Measurements from ENCODE around the gene ADRA2C.

ADRA2C gene

DNA sequence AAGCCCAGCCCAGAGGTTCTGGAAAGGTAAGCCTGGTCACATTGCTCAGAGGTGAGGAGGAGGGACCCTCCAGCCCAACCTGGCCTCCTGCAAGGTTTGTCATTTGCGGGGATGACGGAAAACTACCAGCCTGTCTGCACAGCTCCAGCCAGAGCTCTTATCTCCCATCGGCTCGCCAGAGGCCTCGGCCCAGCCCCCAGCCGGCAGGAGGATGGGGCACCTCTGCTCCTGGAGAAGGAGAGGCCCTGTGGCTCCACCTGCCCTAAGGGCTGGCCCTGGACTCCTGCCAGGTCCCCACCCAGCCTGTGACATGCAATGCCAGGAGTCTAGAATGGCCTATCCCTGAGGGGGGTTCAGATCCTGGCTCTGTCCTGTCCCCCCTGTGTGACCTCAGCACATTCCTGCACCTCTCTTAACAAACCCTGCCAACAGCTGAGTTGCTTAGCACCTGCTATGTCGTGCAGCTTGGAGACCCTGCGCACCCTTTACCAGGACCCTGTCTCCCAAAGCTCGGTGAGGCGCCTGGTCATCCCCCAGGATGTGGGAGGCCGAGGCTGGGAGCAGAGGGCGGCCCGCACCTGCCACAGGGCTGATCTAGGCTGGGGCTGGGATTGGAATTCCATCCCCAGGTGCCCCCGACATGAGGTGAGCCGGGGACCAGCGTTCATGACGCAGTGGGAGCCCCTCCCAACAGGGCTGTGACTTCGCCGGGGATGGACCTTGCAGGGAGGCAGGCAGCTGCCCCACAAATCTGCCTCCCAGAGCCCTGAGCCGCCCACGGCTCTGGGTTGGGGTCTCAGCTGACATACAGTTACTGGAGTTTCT is 14.4 kb downstream of the ADRA2C start:
- DNase-seq = no peak

GRCh38 chr4:3781193-3781886 is 15.2 kb downstream of the ADRA2C start:
- DNase-seq = no peak

DNA sequence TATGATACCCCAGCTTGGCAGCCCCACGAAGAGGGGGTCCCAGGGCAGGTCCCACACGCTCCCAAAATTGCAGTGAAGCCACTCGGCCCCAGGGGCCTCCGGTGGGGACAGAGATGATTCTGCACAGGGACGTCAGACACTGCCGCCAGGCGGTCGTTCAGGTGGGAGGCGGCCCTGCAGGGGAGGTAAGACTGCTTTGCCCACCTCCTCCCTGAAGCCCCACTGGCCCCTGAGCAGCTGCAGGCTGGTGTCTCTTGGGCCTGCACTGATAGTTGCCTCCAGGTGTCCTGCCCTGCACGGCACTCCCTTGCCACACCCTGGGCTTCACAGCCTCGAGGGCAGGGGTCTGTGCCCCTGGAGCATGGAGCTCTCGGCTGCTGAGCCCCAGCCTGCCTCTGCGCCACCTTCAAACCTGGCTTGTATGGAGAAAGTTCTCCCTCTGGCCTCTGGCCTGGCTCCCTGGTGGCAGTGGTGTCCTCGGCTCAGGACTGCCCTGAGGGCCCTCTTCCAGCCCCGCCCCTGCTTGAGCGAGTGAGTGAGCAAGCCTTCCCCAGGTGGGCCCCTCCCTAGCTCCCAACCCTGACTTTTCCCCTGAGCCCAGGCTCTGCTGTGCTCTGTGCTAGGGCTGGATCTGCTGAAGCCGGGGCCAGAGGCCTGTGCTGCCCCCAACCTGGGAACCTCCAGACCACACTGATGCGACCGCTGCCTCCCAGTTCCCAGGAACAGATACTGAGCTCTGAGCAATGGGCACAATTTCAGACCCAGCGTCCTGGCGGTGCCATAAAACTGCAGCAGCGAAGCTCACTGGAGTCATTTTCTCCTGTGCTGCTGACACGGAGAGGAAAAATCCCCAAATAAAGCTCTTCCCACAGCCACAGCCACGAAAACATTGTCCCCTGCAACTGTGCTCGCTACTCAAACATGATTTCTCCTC is 16.1 kb downstream of the ADRA2C start:
- no peak for DNase-seq

DNA sequence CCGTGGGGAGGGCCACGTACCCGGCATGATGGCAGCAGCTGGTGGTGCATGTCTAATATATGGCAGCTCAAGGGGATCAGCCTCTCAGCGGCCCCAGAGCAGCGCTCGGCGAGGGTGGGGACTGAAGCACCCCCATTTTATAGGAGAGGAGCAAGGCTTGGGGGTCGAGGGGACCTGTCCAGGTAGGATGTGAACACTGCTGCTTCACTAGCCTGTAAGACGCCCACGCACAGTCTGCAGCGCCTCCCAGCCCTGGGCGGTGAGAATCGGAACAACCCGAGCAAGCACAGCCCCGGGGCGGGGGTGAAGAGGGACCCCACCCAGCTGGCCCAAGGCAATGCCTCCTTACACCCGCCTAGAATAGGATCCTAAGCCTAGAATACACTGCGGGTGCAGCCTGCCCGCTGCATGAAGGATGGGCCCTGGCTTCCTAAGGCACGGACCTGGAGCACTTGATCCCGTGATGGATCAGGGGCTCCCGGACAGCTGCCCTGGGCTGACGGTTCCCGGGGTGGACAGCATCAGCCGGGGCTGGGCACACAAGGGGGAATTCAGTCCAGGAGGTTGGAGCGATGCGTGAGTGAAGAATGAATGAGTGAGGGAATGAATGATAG is 17.6 kb downstream of the ADRA2C start:
- no peak for DNase-seq

DNA sequence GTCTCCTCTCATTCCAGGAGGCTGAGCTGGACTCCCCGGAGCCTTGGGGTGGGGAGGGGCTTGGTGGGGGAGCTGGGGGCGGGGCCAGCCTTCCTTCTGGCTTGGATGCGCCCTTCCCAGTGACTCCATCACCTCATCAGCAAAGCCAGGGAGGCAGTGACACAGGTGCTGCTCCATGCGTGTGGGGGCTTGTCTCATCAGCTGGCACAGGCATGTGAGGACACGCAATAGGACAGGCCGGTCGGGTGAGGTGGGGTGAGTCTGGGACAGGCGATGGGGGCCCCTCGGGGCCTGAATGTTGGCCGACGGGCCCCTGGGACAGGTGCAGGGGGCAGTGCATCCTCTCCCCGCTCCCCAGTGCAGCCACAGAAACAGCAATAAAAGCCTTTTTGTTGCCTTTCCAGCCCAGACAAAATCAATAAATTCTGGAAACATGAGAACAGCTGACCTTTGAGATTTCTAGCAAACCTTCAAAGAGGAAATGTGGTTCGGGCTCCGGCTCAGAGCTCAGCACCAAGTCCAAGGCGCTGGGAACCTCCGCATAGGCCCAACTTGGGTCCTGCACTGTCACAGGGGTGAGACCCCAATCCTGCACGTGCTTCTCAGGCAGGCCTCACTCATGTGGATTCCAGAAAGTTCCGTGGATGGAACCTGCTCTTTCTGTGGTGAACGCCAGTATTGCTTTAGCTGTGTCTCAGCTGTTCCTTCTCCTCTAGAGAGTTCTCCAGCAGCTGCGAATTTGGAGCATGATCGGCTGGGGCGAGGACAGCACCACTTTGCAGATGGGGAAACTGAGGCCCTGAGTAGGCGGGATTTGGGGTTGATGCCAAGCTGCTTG is 18.5 kb downstream of the ADRA2C start:
- no peak for DNase-seq

DNA sequence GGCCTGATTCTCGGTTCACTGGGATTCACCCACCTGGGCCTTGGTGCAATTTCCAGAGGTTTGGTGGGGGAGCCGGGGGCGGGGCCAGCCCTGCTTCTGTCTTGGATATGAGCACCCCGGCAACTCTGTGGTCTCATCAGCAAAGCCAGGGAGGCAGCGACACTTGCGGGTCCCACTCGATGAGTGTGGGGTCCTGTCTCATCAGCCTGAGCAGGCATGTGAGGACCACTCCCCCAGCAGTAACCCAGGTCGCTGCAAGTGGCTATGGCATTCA is 19.0 kb downstream of the ADRA2C start:
- DNase-seq = no peak

DNA sequence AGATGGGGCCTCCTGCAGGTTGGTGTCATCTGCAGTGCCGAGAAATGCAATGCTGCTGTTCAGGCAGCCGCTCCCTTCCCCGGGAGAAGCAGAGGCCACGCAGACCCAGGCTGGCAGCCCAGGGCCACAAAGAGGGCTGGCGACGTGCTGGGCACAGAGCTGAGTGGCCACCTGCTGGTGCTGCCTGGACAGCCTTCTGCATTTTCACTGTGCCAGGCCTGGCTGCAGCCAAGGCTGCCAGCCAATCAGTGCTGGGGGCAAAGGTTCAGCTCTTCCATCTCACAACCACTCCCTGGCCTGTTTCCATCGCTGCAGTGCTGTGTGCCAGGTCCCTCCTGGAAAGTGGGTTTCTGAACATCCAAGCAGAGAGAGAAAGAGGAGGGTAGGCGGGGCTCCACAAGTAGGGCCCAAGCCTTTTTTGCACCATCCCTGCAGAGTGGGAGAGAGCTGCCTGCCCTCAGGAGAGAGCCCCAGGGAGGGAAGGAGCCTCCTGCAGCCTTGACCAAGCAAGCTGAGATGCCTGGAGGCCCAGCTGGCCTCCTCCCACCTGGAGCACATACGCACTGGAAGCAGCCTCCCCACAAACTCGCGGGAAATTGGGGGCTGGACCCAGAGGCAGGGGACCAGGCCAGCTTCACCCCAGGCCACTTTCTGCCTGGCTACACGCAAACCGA is 20.1 kb downstream of the ADRA2C start:
- DNase-seq = no peak

- DNase-seq = no peak
Measured at GRCh38 chr4:3787489-3788365, 21.5 kb downstream of the ADRA2C start.

- DNase-seq = no peak
Measured at GRCh38 chr4:3788366-3788660, 22.1 kb downstream of the ADRA2C start.

DNA sequence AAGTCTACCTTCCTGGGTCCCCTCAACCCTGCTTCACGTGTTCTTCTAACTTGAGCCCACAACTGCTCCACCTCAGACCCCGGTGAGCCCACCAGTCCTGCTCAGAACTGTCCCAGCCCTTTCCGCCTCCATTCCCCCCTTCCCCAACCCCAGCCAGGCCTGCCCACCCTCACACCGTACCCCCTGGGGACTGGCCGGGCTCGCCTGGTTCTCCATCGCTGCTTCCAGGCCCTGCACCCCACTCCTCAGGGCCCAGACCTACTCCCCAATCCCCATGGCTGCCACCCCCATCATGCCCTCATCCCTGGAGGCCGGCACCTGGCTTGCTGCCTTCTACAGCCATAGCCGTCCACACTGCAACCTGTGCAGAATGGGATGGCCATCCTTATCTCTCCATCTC is 23.4 kb downstream of the ADRA2C start:
- DNase-seq = no peak

DNA sequence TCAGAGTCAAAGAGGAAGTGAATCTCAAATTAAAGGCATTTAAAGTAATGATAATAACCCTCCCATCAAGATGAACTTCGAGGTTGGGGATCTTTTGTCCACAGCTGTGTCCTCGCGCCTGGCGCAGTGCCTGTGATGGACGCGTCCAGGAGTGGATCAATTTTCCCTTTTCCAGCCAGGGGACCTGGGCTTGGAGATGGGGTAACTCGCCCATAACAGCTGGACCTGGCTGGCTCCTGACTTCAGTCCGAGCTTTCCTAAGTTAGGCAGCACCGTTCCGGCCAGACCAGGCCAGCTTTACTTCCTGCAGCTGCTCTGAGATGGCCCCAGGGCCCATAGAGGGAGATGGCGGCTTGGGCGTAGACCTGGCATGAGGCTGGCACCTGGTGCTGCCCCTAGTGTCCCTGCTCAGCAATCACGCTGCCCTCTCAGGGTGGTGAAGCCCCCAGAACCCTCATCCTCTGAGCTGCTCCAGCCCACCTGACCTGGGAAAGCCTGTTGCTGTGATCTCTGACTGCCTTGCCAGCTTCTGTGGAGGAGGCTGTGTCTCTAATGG is 23.9 kb downstream of the ADRA2C start:
- DNase-seq = no peak

DNA sequence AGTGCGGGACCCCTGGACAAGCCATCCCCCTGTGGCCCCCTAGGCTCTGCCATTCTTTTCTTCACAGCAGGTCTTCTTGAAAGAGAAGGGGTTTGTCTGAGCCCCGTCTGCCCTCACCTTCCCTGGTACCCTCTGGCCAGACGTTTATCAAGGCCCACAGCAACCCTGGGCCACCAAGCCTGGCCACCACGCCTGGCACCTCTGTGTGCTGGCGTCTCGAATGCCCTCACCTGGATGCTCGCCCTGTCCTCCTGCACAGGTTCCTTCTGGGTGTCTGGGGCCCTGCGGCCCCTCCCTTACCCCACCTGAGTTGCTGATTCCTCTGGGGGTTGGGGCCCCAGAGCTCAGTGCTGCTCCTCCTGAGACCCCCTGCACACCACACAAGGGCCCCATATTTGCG is 25.1 kb downstream of the ADRA2C start:
- no peak for DNase-seq

DNA sequence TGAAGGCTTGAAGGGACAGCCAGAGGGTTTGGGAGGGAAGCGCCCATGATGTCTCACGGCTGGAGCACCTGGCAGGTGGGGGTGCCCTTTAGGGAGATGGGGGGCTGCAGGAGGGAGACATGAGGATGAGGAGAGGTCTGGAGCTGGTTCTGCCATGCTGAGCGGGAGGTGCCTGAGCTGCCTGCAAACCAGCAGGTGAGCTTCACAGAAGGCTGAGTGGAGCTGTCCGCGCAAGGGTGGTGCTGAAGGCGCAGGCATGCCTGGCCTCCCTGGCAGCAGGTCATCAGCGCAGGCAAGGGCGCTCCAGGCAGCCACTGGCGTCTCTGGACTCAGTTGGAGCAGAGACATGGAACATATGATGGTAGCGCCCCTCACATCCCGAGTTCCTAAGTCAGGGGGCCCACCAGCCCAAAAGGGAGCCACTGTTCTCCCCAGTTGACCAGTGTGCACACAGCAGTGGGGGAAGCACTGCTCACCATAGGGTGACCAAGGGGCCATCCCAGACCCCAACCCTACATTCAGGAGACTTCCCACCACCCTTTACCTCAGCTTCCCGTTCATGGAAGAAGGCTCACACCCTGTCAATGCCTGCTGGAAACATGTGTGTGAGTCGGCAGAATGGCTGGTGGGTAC is 25.8 kb downstream of the ADRA2C start:
- no peak for DNase-seq

- no peak for DNase-seq
Measured at GRCh38 chr4:3792813-3793212, 26.6 kb downstream of the ADRA2C start.

- no peak for DNase-seq
Measured at GRCh38 chr4:3793545-3793944, 27.4 kb downstream of the ADRA2C start.

DNA sequence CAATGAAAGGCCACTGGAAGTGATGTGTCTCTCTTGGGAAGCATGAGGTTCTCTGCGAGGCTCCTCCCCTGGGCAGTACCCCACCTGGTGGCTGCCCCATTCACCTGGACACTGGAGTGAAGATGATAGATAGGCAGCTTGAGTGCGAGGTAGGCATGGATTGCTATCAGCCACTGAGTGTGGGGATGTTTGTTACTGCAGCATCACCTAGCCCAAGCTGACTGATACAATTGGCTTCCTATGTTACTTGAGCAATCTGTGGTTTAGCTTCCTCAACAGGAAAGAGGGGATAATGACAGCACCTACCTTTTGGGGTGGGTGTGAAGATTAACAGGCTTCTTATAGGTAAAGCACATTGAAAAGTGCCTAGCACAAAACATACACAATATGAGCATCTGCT is 30.8 kb downstream of the ADRA2C start:
- DNase-seq = no peak

GRCh38 chr4:3797831-3798790 is 31.9 kb downstream of the ADRA2C start:
- DNase-seq = no peak

GRCh38 chr4:3799496-3799895 is 33.3 kb downstream of the ADRA2C start:
- DNase-seq = no peak

GRCh38 chr4:3800351-3800750 is 34.2 kb downstream of the ADRA2C start:
- DNase-seq = no peak

All from T1000 (cell line).